Transverse colon (tissue), 4 donors: Measurements from ENCODE around the gene BAZ1B. TPM values are rescaled to one million over a fixed set of nuclear protein-coding genes. Genes with fewer than 3 reads are reported as not detected.
"Not testable (repeated sequence)": the region's sequence is repeated elsewhere in the genome, so short reads cannot be mapped to it uniquely, and the experiment has no call there.

Source experiments
- DNase-seq: peaks from one replicate; pipeline ENCODE4 v3.0.0-alpha.2; 2019
- H3K27ac ChIP-seq, 4 donors: fragments of 200-600 bp; sonication (generic); 2 replicates each; pipeline ENCODE4 v1.5.1; 2016 to 2018; ENCODE audit warnings: inconsistent platforms in 4 of 4
- H3K27me3 ChIP-seq: fragments of 200-600 bp; sonication (generic); 2 replicates; pipeline ENCODE4 v1.5.1; 2017; ENCODE audit warnings: inconsistent platforms
- H3K36me3 ChIP-seq, 4 donors: fragments of 200-600 bp; sonication (generic); 2 replicates each; pipeline ENCODE4 v1.5.1; 2017 to 2019; ENCODE audit warnings: inconsistent platforms in 4 of 4
- H3K4me1 ChIP-seq, 4 donors: fragments of 200-600 bp; sonication (generic); 2 replicates each; pipeline ENCODE4 v1.5.1; 2017 to 2020; ENCODE audit warnings: inconsistent platforms in 4 of 4
- H3K4me3 ChIP-seq, 4 donors: fragments of 200-600 bp; sonication (generic); 1 replicate in 1 of 4; 2 replicates in 3 of 4; pipeline versions ENCODE4 v1.5.1 to v1.6.1; 2017 to 2019; ENCODE audit warnings: inconsistent platforms in 4 of 4
- H3K9me3 ChIP-seq, 2 donors: fragments of 200-600 bp; sonication (generic); 2 replicates each; pipeline ENCODE4 v1.5.1; 2017 to 2019; ENCODE audit warnings: inconsistent platforms in 2 of 2
- EP300 ChIP-seq: sonication (generic); formaldehyde crosslinking; IDR thresholded peaks from one replicate; pipeline ENCODE4 v1.6.1; 2017; ENCODE audit warnings: antibody characterized with exemption, low read depth
- POLR2A ChIP-seq: fragments of 450-650 bp; IDR thresholded peaks from one replicate; pipeline ENCODE4 v1.6.1; 2016; ENCODE audit warnings: antibody characterized with exemption, mild to moderate bottlenecking, moderate library complexity
- POLR2AphosphoS5 ChIP-seq, 3 donors: sonication (generic); formaldehyde crosslinking; IDR thresholded peaks; one replicate each; pipeline ENCODE4 v1.6.1; 2016; ENCODE audit warnings: antibody characterized with exemption in 3 of 3
- WGBS, 2 donors: methylation state at CpG; one replicate each; pipeline ENCODE4 v1.1.5; 2018; ENCODE audit warnings: low coverage in 1 of 2; 5-methylcytosine and 5-hydroxymethylcytosine counted together
- in situ Hi-C, 4 donors: fragments of 200-750 bp; cut with MboI; loops; one replicate each; pipeline versions ENCODE4 v1.15.0 to v1.15.1; 2017; ENCODE audit warnings: low sequenced_read_pairs in 3 of 4, low pct_ligation_motif_present in 1 of 4, low pct_unique_long_range_greater_than_20kb in 1 of 4
- intact Hi-C: fragments of 100-400 bp; cut with DNase I; formaldehyde crosslinking; loops from one replicate; pipeline ENCODE4 v1.15.1; 2023; ENCODE audit warnings: low total_unique reads
- total RNA-seq, 4 donors: library from RNA; depleted of rRNA; stranded (reverse); fragments of >200 nt; gene quantifications; one replicate each; pipeline ENCODE4 v1.1.0, GENCODE V29; 2016
- TF ChIP-seq, protein P1 (sequence below), 5 experiments: fragments of 200-600 bp in 3 of 5; fragments of 450-650 bp in 2 of 5; sonication (generic) in 3 of 5; IDR thresholded peaks; 1 replicate in 2 of 5; 2 replicates in 3 of 5; pipeline ENCODE4 v1.5.1; 2016 to 2017; ENCODE audit warnings: antibody characterized with exemption in 5 of 5, inconsistent platforms in 3 of 5, mild to moderate bottlenecking in 2 of 5, moderate library complexity in 1 of 5

Gene BAZ1B
- total RNA-seq, 4 donors from 2014 or later = 28.7 to 48.0 (median 33.7) TPM

DNA sequence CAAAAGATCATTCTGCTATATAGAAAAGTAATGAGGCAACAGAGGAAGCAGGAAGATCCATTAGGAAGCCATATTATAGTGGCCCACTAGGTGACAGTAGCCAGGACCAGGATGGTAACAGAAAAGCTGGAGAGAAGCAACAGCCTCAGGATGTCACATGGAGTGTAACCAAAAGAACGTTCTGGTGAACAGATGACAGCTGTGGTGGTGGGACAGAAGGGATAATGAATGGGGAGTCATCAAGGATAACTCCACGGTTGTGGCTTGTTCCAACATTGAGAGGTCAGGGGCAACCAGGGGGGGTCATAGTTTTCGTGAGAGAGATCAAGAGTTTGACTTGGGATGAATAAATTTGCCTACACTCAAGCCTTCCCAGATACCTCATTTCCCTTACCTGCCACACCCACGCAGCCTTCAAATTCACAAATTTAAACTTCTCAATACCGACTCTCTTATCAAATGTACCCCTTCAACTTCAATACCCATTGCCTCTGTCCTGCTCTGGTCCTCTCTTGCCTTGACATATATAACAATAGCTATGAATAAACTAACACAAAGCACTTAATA lies 47.0 kb upstream of the BAZ1B start:
- intact Hi-C loops = no loop called here
- TF ChIP-seq POLR2A = no peak
- no peak for TF ChIP-seq POLR2AphosphoS5 (IDR thresholded peaks at IDR 0.05)
- no peak for TF ChIP-seq EP300
- Histone ChIP-seq H3K9me3 (no peaks in the 10 kb centered on the region), H3K4me3 (no peak overlapping the region), H3K27ac (no peak overlapping the region), H3K27me3 (no peaks in the 10 kb centered on the region), H3K36me3 (peaks cover 0 to 39% (median 20%) of the 10 kb centered on the region in 4 donors), H3K4me1 (peaks cover 0 to 6% (median 0%) of the 10 kb centered on the region in 4 donors)
- no peak for DNase-seq
- 71 to 81% methylated on average over 3 to 5 of the region's 5 CpGs for WGBS, 2 donors
- in situ Hi-C loops = no loop called here

DNA sequence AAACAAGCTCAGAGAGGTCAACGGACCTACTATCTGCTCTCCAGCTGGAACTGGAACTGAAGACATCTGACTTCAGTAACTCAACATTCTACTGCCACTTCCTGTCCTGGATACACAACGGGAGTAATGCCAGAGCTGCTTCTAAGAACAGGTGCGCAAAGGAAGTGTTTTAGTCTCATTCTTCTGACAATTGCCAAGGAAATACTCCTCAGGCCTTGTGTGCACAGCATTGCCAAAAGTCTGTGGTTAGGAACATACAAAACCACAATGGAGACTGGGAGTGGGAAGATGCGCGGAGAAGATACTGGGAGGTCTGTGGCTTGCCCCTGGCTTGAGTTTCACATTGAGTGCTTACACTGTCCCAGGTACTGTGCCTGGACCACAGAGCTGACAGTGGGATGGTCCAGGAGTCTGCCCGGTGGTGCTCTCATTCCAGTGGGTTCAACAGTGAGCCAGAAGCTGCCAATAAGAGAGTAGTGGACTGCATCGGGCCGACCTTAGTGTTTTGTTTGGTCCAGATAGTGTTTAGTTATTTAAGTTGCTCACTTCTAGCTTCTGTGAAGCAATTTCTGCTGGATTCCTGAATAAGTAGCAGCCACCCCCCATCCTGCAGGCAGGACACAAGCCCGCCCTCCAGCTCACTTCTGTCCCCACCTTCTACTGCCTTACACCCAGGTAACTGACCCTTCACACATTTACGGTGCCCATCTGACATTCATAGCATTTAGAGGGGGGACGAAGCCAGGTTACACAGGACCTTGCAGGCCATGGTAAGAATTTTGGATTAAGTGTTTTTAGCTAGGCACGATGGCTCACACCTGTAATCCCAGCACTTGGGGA lies 46.0 kb upstream of the BAZ1B start:
- no peaks in the 10 kb centered on the region for H3K9me3 ChIP-seq
- intact Hi-C loops (no loop called here), in situ Hi-C loops (no loop called here)
- peaks cover 0 to 31% (median 14%) of the 10 kb centered on the region in 4 donors for H3K36me3 ChIP-seq
- DNase-seq = no peak
- no peaks in the 10 kb centered on the region for H3K27me3 ChIP-seq
- H3K4me3 ChIP-seq = no peak overlapping the region
- TF ChIP-seq EP300 = no peak
- no peak for TF ChIP-seq POLR2A
- TF ChIP-seq POLR2AphosphoS5 (IDR thresholded peaks at IDR 0.05) = no peak
- TF ChIP-seq, protein P1, sequence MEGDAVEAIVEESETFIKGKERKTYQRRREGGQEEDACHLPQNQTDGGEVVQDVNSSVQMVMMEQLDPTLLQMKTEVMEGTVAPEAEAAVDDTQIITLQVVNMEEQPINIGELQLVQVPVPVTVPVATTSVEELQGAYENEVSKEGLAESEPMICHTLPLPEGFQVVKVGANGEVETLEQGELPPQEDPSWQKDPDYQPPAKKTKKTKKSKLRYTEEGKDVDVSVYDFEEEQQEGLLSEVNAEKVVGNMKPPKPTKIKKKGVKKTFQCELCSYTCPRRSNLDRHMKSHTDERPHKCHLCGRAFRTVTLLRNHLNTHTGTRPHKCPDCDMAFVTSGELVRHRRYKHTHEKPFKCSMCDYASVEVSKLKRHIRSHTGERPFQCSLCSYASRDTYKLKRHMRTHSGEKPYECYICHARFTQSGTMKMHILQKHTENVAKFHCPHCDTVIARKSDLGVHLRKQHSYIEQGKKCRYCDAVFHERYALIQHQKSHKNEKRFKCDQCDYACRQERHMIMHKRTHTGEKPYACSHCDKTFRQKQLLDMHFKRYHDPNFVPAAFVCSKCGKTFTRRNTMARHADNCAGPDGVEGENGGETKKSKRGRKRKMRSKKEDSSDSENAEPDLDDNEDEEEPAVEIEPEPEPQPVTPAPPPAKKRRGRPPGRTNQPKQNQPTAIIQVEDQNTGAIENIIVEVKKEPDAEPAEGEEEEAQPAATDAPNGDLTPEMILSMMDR (IDR thresholded peaks at IDR 0.05) = no peak
- peaks cover 0 to 6% (median 0%) of the 10 kb centered on the region in 4 donors for H3K4me1 ChIP-seq
- H3K27ac ChIP-seq = no peak overlapping the region
- WGBS, 2 donors = 60 to 80% methylated on average over 2 to 12 of the region's 12 CpGs

DNA sequence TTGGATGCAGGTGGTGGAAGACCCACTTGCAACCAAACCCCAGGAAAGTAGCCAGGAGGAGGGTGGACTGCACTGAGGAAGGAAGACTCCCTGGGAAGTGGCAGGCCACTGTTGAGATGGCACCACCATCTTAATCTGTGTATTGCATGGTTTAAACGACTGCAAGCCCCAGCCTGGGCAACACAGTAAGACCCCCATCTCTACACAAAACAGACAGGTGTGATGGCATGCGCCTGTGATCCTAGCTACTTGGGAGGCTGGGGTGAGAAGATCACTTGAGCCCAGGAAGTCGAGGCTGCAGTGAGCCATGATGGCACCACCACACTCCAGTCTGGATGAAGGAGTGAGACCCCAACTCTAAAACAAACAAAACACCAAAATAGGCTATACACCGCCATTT lies 45.0 kb upstream of the BAZ1B start:
- in situ Hi-C loops = no loop called here
- intact Hi-C loops = no loop called here
- H3K9me3 ChIP-seq = no peaks in the 10 kb centered on the region
- no peak for DNase-seq
- no peak overlapping the region for H3K4me3 ChIP-seq
- H3K4me1 ChIP-seq = peaks cover 0 to 6% (median 0%) of the 10 kb centered on the region in 4 donors
- TF ChIP-seq POLR2AphosphoS5 (IDR thresholded peaks at IDR 0.05) (no peak), EP300 (no peak), POLR2A (no peak)
- TF ChIP-seq, protein P1 (IDR thresholded peaks at IDR 0.05) = no peak
- no peak overlapping the region for H3K27ac ChIP-seq
- H3K27me3 ChIP-seq = no peaks in the 10 kb centered on the region
- WGBS, 2 donors = 92 to 93% methylated on average over 4 of the region's 4 CpGs
- H3K36me3 ChIP-seq = peaks cover 0 to 22% (median 10%) of the 10 kb centered on the region in 4 donors

DNA sequence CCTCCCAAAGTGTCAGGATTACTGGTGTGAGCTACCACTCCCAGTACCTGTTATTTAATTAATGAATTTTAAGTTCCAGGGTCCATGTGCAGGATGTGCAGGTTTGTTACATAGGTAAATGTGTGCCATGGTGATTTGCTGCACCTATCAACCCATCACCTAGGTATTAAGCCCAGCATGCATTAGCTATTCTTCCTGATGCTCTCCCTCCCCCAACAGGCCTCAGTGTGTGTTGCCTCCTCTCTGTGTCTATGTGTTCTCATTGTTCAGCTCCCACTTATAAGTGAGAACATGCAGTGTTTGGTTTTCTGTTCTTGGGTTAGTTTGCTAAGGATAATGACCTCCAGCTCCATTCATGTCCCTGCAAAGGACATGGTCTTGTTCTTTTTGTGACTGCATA lies 44.3 kb upstream of the BAZ1B start:
- H3K4me3 ChIP-seq = peak overlapping the region in 3 of 4 donors; percentile 17 to 40 (median 27)

DNA sequence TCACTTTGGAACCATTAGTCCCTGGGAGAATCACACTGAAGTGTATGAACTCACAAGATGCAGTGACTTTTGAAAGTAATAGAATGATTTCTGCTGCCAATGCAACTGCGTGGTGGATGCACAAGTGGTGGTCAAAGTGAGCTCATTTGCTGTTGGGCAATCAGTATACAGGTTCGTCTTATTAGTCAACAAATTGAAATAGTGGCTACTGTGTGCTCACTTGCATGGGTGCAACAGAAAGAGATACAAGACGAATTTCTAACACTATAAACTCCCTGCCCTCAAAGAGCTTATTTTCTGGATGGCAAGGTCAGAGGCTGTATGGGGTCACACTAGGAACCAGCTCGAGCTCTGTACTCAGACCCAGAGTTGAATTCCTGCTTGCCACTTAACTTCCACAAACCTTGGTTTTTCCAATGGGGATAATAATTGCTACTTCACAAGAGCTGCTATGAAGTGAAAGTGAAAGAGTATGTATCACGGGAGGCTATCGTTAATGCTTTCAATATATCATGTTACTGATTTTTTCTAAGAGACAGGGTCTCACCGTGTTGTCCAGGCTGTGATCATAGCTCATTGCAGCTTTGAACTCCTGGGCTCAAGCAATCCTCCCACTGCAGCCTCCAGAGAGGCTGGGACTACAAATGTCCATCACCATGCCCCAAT lies 43.7 kb upstream of the BAZ1B start:
- TF ChIP-seq POLR2A (no peak), POLR2AphosphoS5 (IDR thresholded peaks at IDR 0.05) (no peak), EP300 (no peak)
- TF ChIP-seq, protein P1 (IDR thresholded peaks at IDR 0.05) = no peak
- H3K4me1 ChIP-seq = peaks cover 0 to 6% (median 0%) of the 10 kb centered on the region in 4 donors
- DNase-seq = no peak
- in situ Hi-C loops (no loop called here), intact Hi-C loops (no loop called here)
- H3K4me3 ChIP-seq = peak overlapping the region in 3 of 4 donors; percentile 17 to 40 (median 27)
- no peaks in the 10 kb centered on the region for H3K27me3 ChIP-seq
- 35 to 40% methylated on average over 4 to 7 of the region's 7 CpGs for WGBS, 2 donors
- H3K9me3 ChIP-seq = no peaks in the 10 kb centered on the region
- H3K27ac ChIP-seq = no peak overlapping the region
- H3K36me3 ChIP-seq = peaks cover 0 to 9% (median 4%) of the 10 kb centered on the region in 4 donors

More for the DNA sequence above, 44.3 kb upstream of the BAZ1B start:
- H3K9me3 ChIP-seq, H3K4me1 ChIP-seq, DNase-seq, in situ Hi-C loops, intact Hi-C loops, H3K27ac ChIP-seq, H3K27me3 ChIP-seq: not testable (repeated sequence)
- peaks cover 0 to 15% (median 7%) of the 10 kb centered on the region in 4 donors for H3K36me3 ChIP-seq
